ENCODE measurements around the gene DDX5.

DDX5 gene

DNA sequence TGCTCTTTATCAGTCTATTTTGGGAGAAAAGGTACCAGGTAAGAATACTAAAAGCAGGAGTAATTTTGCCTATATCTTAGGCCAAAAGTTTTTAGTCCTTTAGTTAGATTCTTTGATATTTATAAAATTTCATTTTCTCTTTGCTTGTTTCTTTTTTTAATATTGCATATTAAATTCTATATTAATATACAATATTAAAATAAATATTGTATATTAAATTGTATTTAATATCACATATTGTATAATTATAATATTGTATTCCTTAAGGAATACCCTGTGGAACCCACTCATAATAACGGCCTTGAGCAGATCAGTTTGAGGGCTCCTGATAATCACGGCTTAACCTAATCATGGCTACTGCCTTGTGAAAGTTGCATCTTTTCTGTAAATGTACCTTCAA, 2.6 kb upstream of the DDX5 start:
- TF ChIP-seq TOX (CRISPR knock-in tag; IDR thresholded peaks at IDR 0.05; ENCODE audit: borderline replicate concordance), result no peak
- TF ChIP-seq OSR1 (CRISPR knock-in tag; IDR thresholded peaks at IDR 0.05), result no peak
- no peak for ATAC-seq

- no peak for TF ChIP-seq ZNF70 (CRISPR knock-in tag; IDR thresholded peaks at IDR 0.05)
- no peak for TF ChIP-seq ZFP30 (CRISPR knock-in tag; IDR thresholded peaks at IDR 0.05)
- no peak for TF ChIP-seq GLIS3 (CRISPR knock-in tag; IDR thresholded peaks at IDR 0.05)
- no peak for TF ChIP-seq TCF4 (CRISPR knock-in tag; IDR thresholded peaks at IDR 0.05; ENCODE audit: borderline replicate concordance)
- TF ChIP-seq, protein P1, sequence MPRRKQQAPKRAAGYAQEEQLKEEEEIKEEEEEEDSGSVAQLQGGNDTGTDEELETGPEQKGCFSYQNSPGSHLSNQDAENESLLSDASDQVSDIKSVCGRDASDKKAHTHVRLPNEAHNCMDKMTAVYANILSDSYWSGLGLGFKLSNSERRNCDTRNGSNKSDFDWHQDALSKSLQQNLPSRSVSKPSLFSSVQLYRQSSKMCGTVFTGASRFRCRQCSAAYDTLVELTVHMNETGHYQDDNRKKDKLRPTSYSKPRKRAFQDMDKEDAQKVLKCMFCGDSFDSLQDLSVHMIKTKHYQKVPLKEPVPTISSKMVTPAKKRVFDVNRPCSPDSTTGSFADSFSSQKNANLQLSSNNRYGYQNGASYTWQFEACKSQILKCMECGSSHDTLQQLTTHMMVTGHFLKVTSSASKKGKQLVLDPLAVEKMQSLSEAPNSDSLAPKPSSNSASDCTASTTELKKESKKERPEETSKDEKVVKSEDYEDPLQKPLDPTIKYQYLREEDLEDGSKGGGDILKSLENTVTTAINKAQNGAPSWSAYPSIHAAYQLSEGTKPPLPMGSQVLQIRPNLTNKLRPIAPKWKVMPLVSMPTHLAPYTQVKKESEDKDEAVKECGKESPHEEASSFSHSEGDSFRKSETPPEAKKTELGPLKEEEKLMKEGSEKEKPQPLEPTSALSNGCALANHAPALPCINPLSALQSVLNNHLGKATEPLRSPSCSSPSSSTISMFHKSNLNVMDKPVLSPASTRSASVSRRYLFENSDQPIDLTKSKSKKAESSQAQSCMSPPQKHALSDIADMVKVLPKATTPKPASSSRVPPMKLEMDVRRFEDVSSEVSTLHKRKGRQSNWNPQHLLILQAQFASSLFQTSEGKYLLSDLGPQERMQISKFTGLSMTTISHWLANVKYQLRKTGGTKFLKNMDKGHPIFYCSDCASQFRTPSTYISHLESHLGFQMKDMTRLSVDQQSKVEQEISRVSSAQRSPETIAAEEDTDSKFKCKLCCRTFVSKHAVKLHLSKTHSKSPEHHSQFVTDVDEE (CRISPR knock-in tag; IDR thresholded peaks at IDR 0.05), result no peak
- TF ChIP-seq RARB (CRISPR knock-in tag; IDR thresholded peaks at IDR 0.05), result no peak
- no peak for TF ChIP-seq SNAI2 (CRISPR knock-in tag; IDR thresholded peaks at IDR 0.05)
- TF ChIP-seq OSR1 (CRISPR knock-in tag; IDR thresholded peaks at IDR 0.05), result no peak
- TF ChIP-seq ZNF8 (CRISPR knock-in tag; IDR thresholded peaks at IDR 0.05), result no peak
- no peak for TF ChIP-seq ESRRG (CRISPR knock-in tag; IDR thresholded peaks at IDR 0.05)
- TF ChIP-seq, protein P2, sequence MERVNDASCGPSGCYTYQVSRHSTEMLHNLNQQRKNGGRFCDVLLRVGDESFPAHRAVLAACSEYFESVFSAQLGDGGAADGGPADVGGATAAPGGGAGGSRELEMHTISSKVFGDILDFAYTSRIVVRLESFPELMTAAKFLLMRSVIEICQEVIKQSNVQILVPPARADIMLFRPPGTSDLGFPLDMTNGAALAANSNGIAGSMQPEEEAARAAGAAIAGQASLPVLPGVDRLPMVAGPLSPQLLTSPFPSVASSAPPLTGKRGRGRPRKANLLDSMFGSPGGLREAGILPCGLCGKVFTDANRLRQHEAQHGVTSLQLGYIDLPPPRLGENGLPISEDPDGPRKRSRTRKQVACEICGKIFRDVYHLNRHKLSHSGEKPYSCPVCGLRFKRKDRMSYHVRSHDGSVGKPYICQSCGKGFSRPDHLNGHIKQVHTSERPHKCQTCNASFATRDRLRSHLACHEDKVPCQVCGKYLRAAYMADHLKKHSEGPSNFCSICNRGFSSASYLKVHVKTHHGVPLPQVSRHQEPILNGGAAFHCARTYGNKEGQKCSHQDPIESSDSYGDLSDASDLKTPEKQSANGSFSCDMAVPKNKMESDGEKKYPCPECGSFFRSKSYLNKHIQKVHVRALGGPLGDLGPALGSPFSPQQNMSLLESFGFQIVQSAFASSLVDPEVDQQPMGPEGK (CRISPR knock-in tag; IDR thresholded peaks at IDR 0.05; ENCODE audit: borderline replicate concordance), result no peak
- TF ChIP-seq ZC3H10 (CRISPR knock-in tag; IDR thresholded peaks at IDR 0.05), result no peak
- no peak for TF ChIP-seq ARNTL (CRISPR knock-in tag; IDR thresholded peaks at IDR 0.05; ENCODE audit: borderline replicate concordance, low read depth)
- TF ChIP-seq PPARA (CRISPR knock-in tag; IDR thresholded peaks at IDR 0.05; ENCODE audit: borderline replicate concordance), result no peak
- peak; percentile 61 for ATAC-seq
These were observed 1.3 kb upstream of the DDX5 start for GRCh38 chr17:64507413-64507782.

- no peak for TF ChIP-seq RARB (CRISPR knock-in tag; IDR thresholded peaks at IDR 0.05)
- TF ChIP-seq OSR1 (CRISPR knock-in tag; IDR thresholded peaks at IDR 0.05), result no peak
- TF ChIP-seq, protein P3, sequence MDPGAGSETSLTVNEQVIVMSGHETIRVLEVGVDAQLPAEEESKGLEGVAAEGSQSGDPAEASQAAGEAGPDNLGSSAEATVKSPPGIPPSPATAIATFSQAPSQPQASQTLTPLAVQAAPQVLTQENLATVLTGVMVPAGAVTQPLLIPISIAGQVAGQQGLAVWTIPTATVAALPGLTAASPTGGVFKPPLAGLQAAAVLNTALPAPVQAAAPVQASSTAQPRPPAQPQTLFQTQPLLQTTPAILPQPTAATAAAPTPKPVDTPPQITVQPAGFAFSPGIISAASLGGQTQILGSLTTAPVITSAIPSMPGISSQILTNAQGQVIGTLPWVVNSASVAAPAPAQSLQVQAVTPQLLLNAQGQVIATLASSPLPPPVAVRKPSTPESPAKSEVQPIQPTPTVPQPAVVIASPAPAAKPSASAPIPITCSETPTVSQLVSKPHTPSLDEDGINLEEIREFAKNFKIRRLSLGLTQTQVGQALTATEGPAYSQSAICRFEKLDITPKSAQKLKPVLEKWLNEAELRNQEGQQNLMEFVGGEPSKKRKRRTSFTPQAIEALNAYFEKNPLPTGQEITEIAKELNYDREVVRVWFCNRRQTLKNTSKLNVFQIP (CRISPR knock-in tag; IDR thresholded peaks at IDR 0.05; ENCODE audit: borderline replicate concordance, low read depth), result peak; percentile 88; the same call in 1 of the 2 replicates
- TF ChIP-seq TCF4 (CRISPR knock-in tag; IDR thresholded peaks at IDR 0.05; ENCODE audit: borderline replicate concordance), result 0 out of 2 replicates have a peak, but pooled peaks have one; percentile 13
- TF ChIP-seq ZFP30 (CRISPR knock-in tag; IDR thresholded peaks at IDR 0.05), result no peak
- TF ChIP-seq ARNTL (CRISPR knock-in tag; IDR thresholded peaks at IDR 0.05; ENCODE audit: borderline replicate concordance, low read depth), result peak; percentile 81; the same call in 1 of the 2 replicates
- peak; percentile 98 for TF ChIP-seq ZFP3 (CRISPR knock-in tag; IDR thresholded peaks at IDR 0.05)
- TF ChIP-seq TOX (CRISPR knock-in tag; IDR thresholded peaks at IDR 0.05; ENCODE audit: borderline replicate concordance), result 0 out of 2 replicates have a peak, but pooled peaks have one; percentile 8
- 0 out of 2 replicates have a peak, but pooled peaks have one; percentile 28 for TF ChIP-seq ZC3H10 (CRISPR knock-in tag; IDR thresholded peaks at IDR 0.05)
- no peak for TF ChIP-seq ISL1 (CRISPR knock-in tag; IDR thresholded peaks at IDR 0.05)
- no peak for TF ChIP-seq SNAI2 (CRISPR knock-in tag; IDR thresholded peaks at IDR 0.05)
- peak; percentile 73 for ATAC-seq
These were observed 705 bp upstream of the DDX5 start, which contains the start of gene CEP95 for GRCh38 chr17:64506576-64507412. Gene CEP95, plus strand, starts transcription at chr17:64506977. Its CDS starts 121 bp downstream, at chr17:64507098.

DNA sequence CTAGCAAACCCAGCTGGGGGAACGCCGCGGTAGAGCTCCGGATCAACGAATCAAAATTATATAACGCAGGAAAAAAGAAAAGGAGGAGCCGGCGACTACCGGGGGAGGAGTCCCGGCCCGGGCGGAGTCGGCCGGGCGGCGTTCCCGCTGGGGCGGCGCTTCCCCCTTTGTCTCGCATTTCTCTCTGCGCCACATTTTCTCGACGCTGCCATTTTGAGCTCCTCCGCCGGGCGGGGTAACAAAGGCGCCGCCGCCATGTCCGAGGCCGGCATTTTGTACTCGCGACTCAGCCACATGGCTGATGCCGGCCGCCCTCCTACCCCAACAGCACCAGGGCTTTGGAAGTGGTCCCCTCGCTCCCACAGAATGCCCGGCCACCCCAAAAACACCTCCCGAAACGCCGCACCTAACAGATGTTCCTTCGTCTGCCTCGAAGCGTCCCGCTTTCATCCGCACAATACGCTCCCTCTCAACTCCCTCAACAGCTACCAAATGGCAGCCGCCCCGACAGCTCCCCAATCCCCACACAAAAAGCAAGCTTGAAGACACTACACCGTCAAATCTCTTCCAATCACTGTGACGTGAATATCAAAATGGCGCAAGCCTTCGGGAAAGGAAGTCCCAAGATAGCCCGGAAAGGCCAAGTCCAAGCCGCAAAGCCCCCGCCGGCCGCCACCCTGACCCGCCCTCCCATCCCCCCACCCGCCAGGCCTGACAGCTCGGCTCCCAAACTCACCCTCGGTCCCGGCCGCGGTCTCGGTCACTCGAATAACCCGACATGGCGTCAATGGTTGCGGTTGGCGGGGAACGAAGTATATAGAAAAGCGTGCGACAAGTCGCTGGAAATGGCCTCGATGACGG, 519 bp downstream of the DDX5 start:
- ATAC-seq, result peak; percentile 68
- TF ChIP-seq ZC3H10 (CRISPR knock-in tag; IDR thresholded peaks at IDR 0.05), result peak; percentile 73; the same call in 1 of the 2 replicates
- no peak for TF ChIP-seq ZNF70 (CRISPR knock-in tag; IDR thresholded peaks at IDR 0.05)
- TF ChIP-seq CSRNP3 (CRISPR knock-in tag; IDR thresholded peaks at IDR 0.05), result peak; percentile 80
- no peak; the same call in 1 of the 2 replicates for TF ChIP-seq TCF4 (CRISPR knock-in tag; IDR thresholded peaks at IDR 0.05; ENCODE audit: borderline replicate concordance)
- TF ChIP-seq ARNTL (CRISPR knock-in tag; IDR thresholded peaks at IDR 0.05; ENCODE audit: borderline replicate concordance, low read depth), result no peak
- peak; percentile 97 for TF ChIP-seq GLIS3 (CRISPR knock-in tag; IDR thresholded peaks at IDR 0.05)
- TF ChIP-seq ZNF565 (CRISPR knock-in tag; conservative IDR thresholded peaks at IDR 0.05; ENCODE audit: low read depth), result 0 out of 2 replicates have a peak, but pooled peaks have one; percentile 77
- TF ChIP-seq, protein P1 (CRISPR knock-in tag; IDR thresholded peaks at IDR 0.05), result peak; percentile 83
- peak; percentile 74; the same call in 1 of the 2 replicates for TF ChIP-seq SNAI2 (CRISPR knock-in tag; IDR thresholded peaks at IDR 0.05)
- peak; percentile 89 for TF ChIP-seq CSDC2 (CRISPR knock-in tag; IDR thresholded peaks at IDR 0.05)
- TF ChIP-seq ZFP30 (CRISPR knock-in tag; IDR thresholded peaks at IDR 0.05), result no peak; the same call in 1 of the 2 replicates
